HL-60 (cell line): ENCODE results near the gene VPS41.
"Not testable (repeated sequence)": the region's sequence is repeated elsewhere in the genome, so short reads cannot be mapped to it uniquely, and the experiment has no call there.

Source experiments
- DNase-seq, 2 experiments: peaks; one replicate each; pipeline ENCODE4 v3.0.0-alpha.2; 2010 to 2020; ENCODE audit warnings: low read depth in 1 of 2, low spot score in 1 of 2
- H3K27ac ChIP-seq: fragments of 250-450 bp; sonication (Bioruptor Pico); replicated peaks from 2 replicates; pipeline ENCODE4 v1.5.1; 2020; ENCODE audit warnings: mild to moderate bottlenecking, moderate library complexity
- H3K27me3 ChIP-seq: fragments of 250-450 bp; sonication (Bioruptor Pico); 2 replicates; pipeline ENCODE4 v1.5.1; 2021; ENCODE audit warnings: mild to moderate bottlenecking, moderate library complexity; ENCODE audit not compliant: insufficient read depth, poor library complexity, severe bottlenecking
- H3K4me3 ChIP-seq: replicated peaks from 2 replicates; pipeline ENCODE4 v1.5.1; 2011; ENCODE audit warnings: mild to moderate bottlenecking, control low read depth, low read length; ENCODE audit not compliant: insufficient read depth
- CTCF ChIP-seq: IDR thresholded peaks from one replicate; pipeline ENCODE4 v1.5.1; 2011; ENCODE audit warnings: low read length, control low read depth, inconsistent platforms; ENCODE audit not compliant: insufficient read depth
- GABPA ChIP-seq: IDR thresholded peaks from 2 replicates; pipeline ENCODE4 v1.6.1; 2012; ENCODE audit warnings: low read depth
- POLR2AphosphoS5 ChIP-seq: IDR thresholded peaks from 2 replicates; pipeline ENCODE4 v1.6.1; 2012; ENCODE audit warnings: low read depth
- REST ChIP-seq: IDR thresholded peaks from 2 replicates; pipeline ENCODE4 v1.6.1; 2012; ENCODE audit warnings: low read depth; ENCODE audit not compliant: insufficient replicate concordance
- SPI1 ChIP-seq: IDR thresholded peaks from 2 replicates; pipeline ENCODE4 v1.6.1; 2012; ENCODE audit warnings: low read depth, mild to moderate bottlenecking, borderline replicate concordance

VPS41 gene

GRCh38 chr7:38953227-38953626 lies 44.2 kb upstream of the VPS41 start:
- H3K27me3 ChIP-seq, result peaks cover 5% of the 10 kb centered on the region
- no peak for DNase-seq
- no peak overlapping the region for H3K27ac ChIP-seq
- TF ChIP-seq POLR2AphosphoS5, result no peak
- no peak for TF ChIP-seq GABPA
- TF ChIP-seq CTCF, result no peak
- TF ChIP-seq SPI1, result no peak
- TF ChIP-seq REST, result no peak
- no peak overlapping the region for H3K4me3 ChIP-seq

- no peak for DNase-seq
- TF ChIP-seq POLR2AphosphoS5 (no peak), CTCF (no peak), REST (no peak), SPI1 (no peak), GABPA (no peak)
- Histone ChIP-seq H3K27ac (no peak overlapping the region), H3K4me3 (no peak overlapping the region), H3K27me3 (peaks cover 5% of the 10 kb centered on the region)
Measured at GRCh38 chr7:38951213-38951612, 42.2 kb upstream of the VPS41 start.

- Histone ChIP-seq H3K27me3 (peaks cover 5% of the 10 kb centered on the region), H3K4me3 (no peak overlapping the region), H3K27ac (no peak overlapping the region)
- no peak for TF ChIP-seq SPI1
- TF ChIP-seq POLR2AphosphoS5, result no peak
- TF ChIP-seq CTCF, result no peak
- TF ChIP-seq GABPA, result no peak
- TF ChIP-seq REST, result no peak
- DNase-seq, result no peak
Measured at GRCh38 chr7:38950309-38950708, 41.3 kb upstream of the VPS41 start.

- not testable (repeated sequence) for DNase-seq, H3K27me3 ChIP-seq, H3K4me3 ChIP-seq, H3K27ac ChIP-seq
Measured at GRCh38 chr7:38947541-38947940, 38.5 kb upstream of the VPS41 start.
